ENCODE results near the gene FRMD3.

DNA sequence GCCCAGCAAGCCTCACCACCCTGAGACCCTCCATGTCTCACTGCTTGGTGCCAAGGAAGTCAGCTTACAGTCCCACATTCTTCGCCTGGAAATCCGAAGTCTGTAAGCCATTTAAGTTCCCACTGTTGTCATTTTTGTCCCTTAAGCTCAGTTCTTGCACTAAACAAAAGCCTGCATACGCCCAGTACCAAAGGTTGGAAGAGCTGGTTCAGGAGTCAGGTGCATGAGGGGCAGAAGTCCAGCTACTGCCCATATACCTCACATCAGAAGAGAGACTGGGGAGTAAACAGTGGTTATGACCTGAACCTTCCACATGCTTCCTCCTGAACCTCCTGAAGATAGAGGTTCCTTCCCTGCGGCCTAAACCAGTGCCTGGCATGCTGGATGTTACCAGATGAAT is 146.0 kb downstream of the FRMD3 start:
- TF ChIP-seq GATA3 (IDR thresholded peaks at IDR 0.05; ENCODE audit: low read depth, low read length), result no peak
- no peak for TF ChIP-seq GATA2 (IDR thresholded peaks at IDR 0.05; ENCODE audit: low read depth, low read length)
